ENCODE measurements around the gene INHBE. TPM values are rescaled to one million over a fixed set of nuclear protein-coding genes. Genes with fewer than 3 reads are reported as not detected.
A peak's percentile ranks its signal among the peaks of the same experiment; 100 is the strongest.
"Not testable (repeated sequence)": the region's sequence is repeated elsewhere in the genome, so short reads cannot be mapped to it uniquely, and the experiment has no call there.

Gene INHBE, protein sequence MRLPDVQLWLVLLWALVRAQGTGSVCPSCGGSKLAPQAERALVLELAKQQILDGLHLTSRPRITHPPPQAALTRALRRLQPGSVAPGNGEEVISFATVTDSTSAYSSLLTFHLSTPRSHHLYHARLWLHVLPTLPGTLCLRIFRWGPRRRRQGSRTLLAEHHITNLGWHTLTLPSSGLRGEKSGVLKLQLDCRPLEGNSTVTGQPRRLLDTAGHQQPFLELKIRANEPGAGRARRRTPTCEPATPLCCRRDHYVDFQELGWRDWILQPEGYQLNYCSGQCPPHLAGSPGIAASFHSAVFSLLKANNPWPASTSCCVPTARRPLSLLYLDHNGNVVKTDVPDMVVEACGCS
- total RNA-seq, result 10 to 100 TPM in 2 of 8 experiments, 1 to 10 TPM in 3, under 1 TPM in 3; 0.41 to 19.9 (median 2.6) TPM

DNA sequence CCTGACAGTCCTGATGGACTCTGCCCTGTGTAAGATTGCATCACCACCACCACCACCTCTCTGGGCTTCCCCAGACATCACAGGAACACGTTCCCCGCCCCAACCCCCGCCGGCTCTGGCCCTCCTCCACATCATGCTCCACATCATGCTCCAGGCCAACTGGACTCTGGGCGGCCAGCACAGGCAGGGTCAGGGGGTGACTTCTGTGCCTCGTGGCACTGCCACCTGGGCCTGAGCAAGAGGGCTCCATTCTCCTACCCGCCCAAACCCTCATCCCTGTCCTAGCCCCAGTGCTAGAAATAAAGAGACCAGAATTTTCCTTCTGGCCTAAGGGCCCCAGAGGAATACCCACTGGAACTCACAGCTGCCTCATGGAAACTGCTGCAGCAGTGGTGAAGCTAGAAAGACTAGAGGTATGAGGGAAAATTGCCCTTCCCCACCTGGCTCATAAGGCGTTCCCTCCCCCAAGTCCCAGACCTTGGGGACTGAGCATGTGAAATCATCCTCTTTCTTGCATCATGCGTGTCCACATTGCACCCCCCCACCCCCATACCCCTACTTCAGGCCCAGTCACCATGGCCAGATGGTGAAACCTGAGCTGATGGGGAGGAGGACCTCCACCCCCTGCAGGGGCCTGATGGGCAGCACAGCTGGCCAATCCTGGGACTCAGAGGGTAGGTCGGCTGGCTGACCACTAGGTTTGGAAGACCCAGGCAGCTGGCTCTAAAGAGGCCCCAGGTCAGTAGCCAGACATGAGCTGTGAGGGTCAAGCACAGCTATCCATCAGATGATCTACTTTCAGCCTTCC lies at the start of gene INHBE:
Gene INHBE, plus strand, starts transcription at position 742 of the 808 bp plus-strand sequence. CDS start 230 bp downstream, outside the sequence.
- peaks cover 48 to 58% of the 10 kb centered on the region in 2 donors for H3K4me1 ChIP-seq (replicated peaks in 1 of 2)
- H3K27ac ChIP-seq, result peak within 1 kb of the TSS; percentile 92 to 97
- peak within 1 kb of the TSS in 3 of 5 donors; percentile 5 to 56 (median 51) for H3K4me3 ChIP-seq
- peak in 6 of 8 experiments; percentile 3 to 78 (median 66) for ATAC-seq (replicated peaks in 6 of 8)
- in situ Hi-C loops (cut with MboI; ENCODE audit: low pct_unique_long_range_greater_than_20kb in 2 of 9, low sequenced_read_pairs in 9 of 9, unreplicated experiment in 9 of 9), result loop anchor here in 2 of 9 experiments (10.0 to 25.0 kb wide), 2 partner anchors 140 to 217 kb away; partner anchors contain the start of gene SHMT2 (in 1 of the 2)
- WGBS, 10 experiments, result 40 to 80% (median 70%) methylated on average over 1 to 2 of the region's 10 CpGs; no CpG with 5 or more reads in 4 of the 10 experiments

DNA sequence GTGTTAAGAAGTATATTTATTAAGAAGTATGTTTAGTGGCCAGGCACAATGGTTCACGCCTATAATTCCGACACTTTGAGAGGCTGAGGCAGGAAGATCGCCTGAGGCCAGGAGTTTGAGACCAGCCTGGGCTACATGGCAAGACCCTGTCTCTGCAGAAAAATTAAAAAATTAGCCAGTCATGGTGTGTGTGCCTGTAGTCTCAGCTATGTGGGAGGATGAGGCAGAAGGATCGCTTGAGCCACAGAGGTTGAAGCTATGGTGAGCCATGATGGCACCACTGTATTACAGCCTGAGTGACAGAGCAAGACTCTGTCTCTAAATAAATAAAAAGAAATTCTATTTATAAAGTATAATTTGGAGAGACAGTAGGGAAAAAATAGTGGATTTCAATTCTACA lies 44.6 kb upstream of the INHBE start:
- 83 to 100% (median 98%) methylated on average over 1 to 4 of the region's 4 CpGs; no CpG with 5 or more reads in 2 of the 10 experiments for WGBS, 10 experiments
- ATAC-seq (replicated peaks in 6 of 8), result no peak
- H3K4me3 ChIP-seq, result no peak overlapping the region
- no peak overlapping the region for H3K27ac ChIP-seq
- in situ Hi-C loops (cut with MboI; ENCODE audit: low pct_unique_long_range_greater_than_20kb in 2 of 9, low sequenced_read_pairs in 9 of 9, unreplicated experiment in 9 of 9), result no loop called here
- peaks cover 0 to 6% of the 10 kb centered on the region in 2 donors for H3K4me1 ChIP-seq (replicated peaks in 1 of 2)

DNA sequence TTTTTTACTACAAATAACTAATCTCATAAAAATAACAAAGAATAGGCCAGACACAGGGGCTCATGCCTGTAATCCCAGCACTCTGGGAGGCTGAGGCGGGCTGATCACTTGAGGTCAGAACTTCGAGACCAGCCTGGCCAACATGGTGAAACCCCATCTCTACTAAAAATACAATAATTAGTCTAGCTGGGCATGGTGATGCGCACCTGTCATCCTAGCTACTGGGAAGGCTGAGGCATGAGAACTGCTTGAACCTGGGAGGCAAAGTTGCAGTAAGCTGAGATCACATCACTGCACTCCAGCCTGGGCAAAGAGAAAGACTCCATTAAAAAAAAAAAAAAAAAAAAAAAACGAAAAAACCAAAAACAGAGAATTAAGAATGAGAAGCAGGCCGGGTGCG lies 40.9 kb upstream of the INHBE start:
- in situ Hi-C loops (cut with MboI; ENCODE audit: low pct_unique_long_range_greater_than_20kb in 2 of 9, low sequenced_read_pairs in 9 of 9, unreplicated experiment in 9 of 9); H3K4me1 ChIP-seq (replicated peaks in 1 of 2); H3K4me3 ChIP-seq; H3K27ac ChIP-seq; ATAC-seq (replicated peaks in 6 of 8): not testable (repeated sequence)
- 71 to 100% (median 88%) methylated on average over 1 to 6 of the region's 6 CpGs; no CpG with 5 or more reads in 2 of the 10 experiments for WGBS, 10 experiments

DNA sequence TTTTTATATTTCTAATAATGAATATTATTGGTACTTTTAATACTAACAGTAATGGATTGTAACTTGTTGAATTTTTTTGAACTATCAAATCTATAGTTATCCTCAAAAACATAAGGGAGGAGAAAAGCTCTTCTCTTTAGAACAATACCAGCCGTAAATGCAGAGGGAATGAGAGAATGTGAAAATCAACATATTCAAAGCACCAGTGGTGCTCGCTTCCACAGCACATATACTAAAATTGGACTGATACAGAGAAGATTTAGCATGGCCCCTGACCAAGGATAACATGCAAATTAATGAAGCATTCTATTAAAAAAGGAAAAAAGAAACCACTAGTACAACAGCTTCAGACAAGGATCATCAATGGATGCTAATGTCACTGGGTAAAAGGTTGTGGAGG lies 40.0 kb upstream of the INHBE start:
- peak in 3 of 8 experiments; percentile 26 to 54 (median 27) for ATAC-seq (replicated peaks in 6 of 8)
- in situ Hi-C loops (cut with MboI; ENCODE audit: low pct_unique_long_range_greater_than_20kb in 2 of 9, low sequenced_read_pairs in 9 of 9, unreplicated experiment in 9 of 9), result no loop called here
- H3K27ac ChIP-seq, result no peak overlapping the region
- WGBS, 10 experiments, result 6 to 100% (median 53%) methylated on average over 1 to 2 of the region's 2 CpGs; no CpG with 5 or more reads in 3 of the 10 experiments
- H3K4me3 ChIP-seq, result no peak overlapping the region
- H3K4me1 ChIP-seq (replicated peaks in 1 of 2), result peaks cover 0 to 9% of the 10 kb centered on the region in 2 donors

DNA sequence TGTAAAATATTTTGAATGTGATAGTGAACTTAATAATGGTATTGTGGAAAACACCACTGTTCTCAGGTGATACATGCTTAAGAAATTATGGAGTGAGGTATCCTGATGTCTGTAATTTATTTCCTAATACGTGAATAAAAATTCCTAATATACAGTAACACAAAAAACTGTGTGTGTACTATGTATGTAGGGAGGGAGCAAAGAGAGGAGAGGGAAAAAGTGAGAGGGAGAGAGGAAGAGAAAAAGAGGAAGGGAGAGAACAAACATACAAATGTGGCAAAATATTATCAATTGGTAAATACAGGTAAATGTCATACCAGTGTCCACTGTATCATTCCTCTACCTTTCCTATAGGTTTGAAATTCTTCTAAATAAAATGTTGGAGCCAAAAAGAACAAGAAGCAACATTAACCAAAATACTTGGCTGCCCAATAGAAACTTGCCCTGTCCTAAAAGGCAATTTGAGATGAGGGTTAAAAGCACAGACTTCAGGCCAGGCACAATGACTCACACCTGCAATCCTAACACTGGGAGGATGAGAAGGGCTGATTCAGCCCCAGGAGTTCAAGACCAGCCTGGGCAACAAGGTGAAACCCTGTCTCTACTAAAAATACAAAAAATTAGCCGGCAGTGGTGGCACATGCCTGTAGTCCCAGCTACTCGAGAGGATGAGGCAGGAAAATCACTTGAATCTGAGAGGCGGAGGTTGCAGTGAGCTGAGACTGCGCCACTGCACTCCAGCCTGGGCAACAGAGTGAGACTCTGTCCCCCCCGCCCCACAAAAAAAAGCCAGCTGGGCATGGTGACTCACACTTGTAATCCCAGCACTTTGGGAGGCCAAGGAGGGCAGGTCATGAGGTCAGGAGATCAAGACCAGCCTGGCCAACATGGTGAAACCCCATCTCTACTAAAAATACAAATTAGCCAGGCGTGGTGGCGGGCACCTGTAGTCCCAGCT lies 38.8 kb upstream of the INHBE start:
- ATAC-seq (replicated peaks in 6 of 8), result no peak
- in situ Hi-C loops (cut with MboI; ENCODE audit: low pct_unique_long_range_greater_than_20kb in 2 of 9, low sequenced_read_pairs in 9 of 9, unreplicated experiment in 9 of 9), result no loop called here
- no peak overlapping the region for H3K4me3 ChIP-seq
- H3K27ac ChIP-seq, result no peak overlapping the region
- peaks cover 0 to 9% of the 10 kb centered on the region in 2 donors for H3K4me1 ChIP-seq (replicated peaks in 1 of 2)
- 76 to 100% (median 100%) methylated on average over 1 to 7 of the region's 8 CpGs for WGBS, 10 experiments

DNA sequence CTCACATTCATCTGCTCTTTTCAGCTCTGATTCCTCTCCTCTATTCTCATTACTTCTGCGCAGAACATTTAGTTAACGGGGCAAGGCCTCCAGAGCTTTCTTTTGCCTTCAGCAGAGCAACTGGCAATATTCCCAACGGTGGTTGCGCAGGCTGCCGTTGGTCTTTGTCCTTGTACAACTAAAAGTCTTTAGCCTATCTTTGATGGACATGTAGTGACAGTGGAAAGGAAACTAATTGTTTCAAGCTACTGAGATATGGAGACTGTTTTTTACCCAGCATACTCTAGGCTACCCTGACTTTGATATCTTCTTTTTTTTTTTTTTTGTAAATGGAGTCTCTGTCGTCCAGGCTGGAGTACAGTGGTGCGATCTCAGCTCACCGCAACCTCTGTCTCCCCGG lies 36.9 kb upstream of the INHBE start:
- no peak overlapping the region for H3K27ac ChIP-seq
- H3K4me3 ChIP-seq, result no peak overlapping the region
- in situ Hi-C loops (cut with MboI; ENCODE audit: low pct_unique_long_range_greater_than_20kb in 2 of 9, low sequenced_read_pairs in 9 of 9, unreplicated experiment in 9 of 9), result no loop called here
- H3K4me1 ChIP-seq (replicated peaks in 1 of 2), result peaks cover 0 to 9% of the 10 kb centered on the region in 2 donors
- 89 to 100% (median 100%) methylated on average over 2 to 9 of the region's 9 CpGs for WGBS, 10 experiments
- no peak for ATAC-seq (replicated peaks in 6 of 8)

DNA sequence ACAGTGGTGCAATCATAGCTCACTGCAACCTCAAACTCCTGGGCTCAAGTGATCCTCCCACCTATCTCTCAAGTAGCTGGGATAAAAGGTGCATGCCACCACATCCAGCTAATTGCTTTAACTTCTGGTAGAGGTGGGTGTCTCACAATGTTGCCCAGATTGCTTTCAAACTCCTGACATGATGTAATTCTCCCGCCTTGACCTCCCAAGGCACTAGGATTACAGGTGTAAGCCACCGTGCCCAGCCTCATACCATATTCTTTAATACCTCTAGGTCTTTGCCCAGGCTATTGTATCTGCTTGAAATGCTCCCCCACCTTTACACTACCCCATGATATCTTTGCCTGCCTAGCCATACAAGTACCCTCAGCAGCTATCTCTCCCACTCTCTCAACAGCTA lies 35.6 kb upstream of the INHBE start:
- in situ Hi-C loops (cut with MboI; ENCODE audit: low pct_unique_long_range_greater_than_20kb in 2 of 9, low sequenced_read_pairs in 9 of 9, unreplicated experiment in 9 of 9), result no loop called here
- ATAC-seq (replicated peaks in 6 of 8), result no peak
- Histone ChIP-seq H3K27ac (no peak overlapping the region), H3K4me1 (replicated peaks in 1 of 2) (peaks cover 0 to 9% of the 10 kb centered on the region in 2 donors), H3K4me3 (no peak overlapping the region)
- WGBS, 10 experiments, result 86 to 100% (median 100%) methylated on average over 1 to 2 of the region's 2 CpGs; no CpG with 5 or more reads in 6 of the 10 experiments

DNA sequence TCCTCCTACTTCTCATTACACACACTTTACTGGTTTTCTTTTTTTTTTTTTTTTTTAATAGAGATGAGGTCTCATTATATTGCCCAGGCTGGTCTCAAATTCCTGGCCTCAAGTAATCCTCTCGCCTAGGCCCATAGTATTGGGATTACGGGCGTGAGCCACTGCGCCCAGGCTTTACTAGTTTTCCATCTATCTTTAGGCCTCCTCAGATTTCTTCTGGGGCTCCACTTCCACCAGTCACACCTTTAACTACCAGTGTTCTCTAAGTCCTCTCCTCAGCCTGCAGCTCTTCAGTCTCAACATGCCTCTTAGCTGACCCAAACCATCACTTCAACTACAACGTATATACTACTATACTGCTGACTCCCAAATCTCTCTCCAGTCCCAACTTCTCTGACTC lies 34.6 kb upstream of the INHBE start:
- no peak overlapping the region for H3K27ac ChIP-seq
- H3K4me3 ChIP-seq, result no peak overlapping the region
- WGBS, 10 experiments, result 81 to 100% (median 100%) methylated on average over 1 to 5 of the region's 5 CpGs; no CpG with 5 or more reads in 1 of the 10 experiments
- in situ Hi-C loops (cut with MboI; ENCODE audit: low pct_unique_long_range_greater_than_20kb in 2 of 9, low sequenced_read_pairs in 9 of 9, unreplicated experiment in 9 of 9), result no loop called here
- no peak for ATAC-seq (replicated peaks in 6 of 8)
- peaks cover 0 to 3% of the 10 kb centered on the region in 2 donors for H3K4me1 ChIP-seq (replicated peaks in 1 of 2)

DNA sequence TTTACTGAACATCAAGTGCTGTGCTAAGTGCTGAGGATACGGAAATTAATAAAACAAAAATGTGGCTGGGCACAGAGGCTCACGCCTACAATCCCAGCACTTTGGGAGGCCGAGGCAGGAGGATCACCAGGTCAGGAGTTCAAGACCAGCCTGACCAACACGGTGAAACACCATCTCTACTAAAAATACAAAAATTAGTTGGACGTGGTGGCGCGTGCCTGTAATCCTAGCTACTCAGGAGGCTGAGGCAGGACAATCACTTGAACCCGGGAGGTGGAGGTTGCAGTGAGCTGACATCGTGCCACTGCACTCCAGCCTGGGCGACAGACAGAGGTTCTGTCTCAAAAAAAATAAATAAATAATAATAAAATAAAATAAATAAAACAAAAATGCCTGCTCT lies 28.2 kb upstream of the INHBE start:
- in situ Hi-C loops (cut with MboI; ENCODE audit: low pct_unique_long_range_greater_than_20kb in 2 of 9, low sequenced_read_pairs in 9 of 9, unreplicated experiment in 9 of 9), result loop anchor here in 1 of 9 experiments (25.0 kb wide), 1 partner anchor 115 kb away; no protein-coding TSS in a partner anchor
- not testable (repeated sequence) for H3K27ac ChIP-seq; H3K4me1 ChIP-seq (replicated peaks in 1 of 2); ATAC-seq (replicated peaks in 6 of 8); H3K4me3 ChIP-seq
- 93 to 100% (median 98%) methylated on average over 3 to 9 of the region's 10 CpGs for WGBS, 10 experiments

DNA sequence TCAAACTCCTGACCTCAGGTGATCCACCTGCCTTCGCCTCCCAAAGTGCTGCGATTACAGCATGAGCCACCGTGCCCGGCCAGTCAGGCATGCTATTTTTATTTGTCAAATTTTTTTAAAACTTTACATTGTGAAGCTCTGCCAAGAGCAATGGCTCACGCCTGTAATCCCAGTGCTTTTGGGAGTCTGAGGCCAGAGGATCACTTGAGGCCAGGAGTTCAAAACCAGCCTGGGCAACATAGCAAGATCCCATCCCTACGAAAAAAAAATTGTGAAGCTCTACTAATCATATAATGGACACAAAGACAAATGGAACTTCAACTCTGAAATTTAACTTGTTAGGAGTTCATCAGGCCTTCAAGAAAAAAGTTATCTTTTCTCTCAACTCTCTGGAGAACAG lies 26.1 kb upstream of the INHBE start:
- peaks cover 2 to 6% of the 10 kb centered on the region in 2 donors for H3K4me1 ChIP-seq (replicated peaks in 1 of 2)
- H3K4me3 ChIP-seq, result no peak overlapping the region
- 60 to 100% (median 89%) methylated on average over 1 to 6 of the region's 6 CpGs; no CpG with 5 or more reads in 1 of the 10 experiments for WGBS, 10 experiments
- ATAC-seq (replicated peaks in 6 of 8), result no peak
- in situ Hi-C loops (cut with MboI; ENCODE audit: low pct_unique_long_range_greater_than_20kb in 2 of 9, low sequenced_read_pairs in 9 of 9, unreplicated experiment in 9 of 9), result loop anchor here in 1 of 9 experiments (25.0 kb wide), 1 partner anchor 117 kb away; no protein-coding TSS in a partner anchor
- H3K27ac ChIP-seq, result no peak overlapping the region

DNA sequence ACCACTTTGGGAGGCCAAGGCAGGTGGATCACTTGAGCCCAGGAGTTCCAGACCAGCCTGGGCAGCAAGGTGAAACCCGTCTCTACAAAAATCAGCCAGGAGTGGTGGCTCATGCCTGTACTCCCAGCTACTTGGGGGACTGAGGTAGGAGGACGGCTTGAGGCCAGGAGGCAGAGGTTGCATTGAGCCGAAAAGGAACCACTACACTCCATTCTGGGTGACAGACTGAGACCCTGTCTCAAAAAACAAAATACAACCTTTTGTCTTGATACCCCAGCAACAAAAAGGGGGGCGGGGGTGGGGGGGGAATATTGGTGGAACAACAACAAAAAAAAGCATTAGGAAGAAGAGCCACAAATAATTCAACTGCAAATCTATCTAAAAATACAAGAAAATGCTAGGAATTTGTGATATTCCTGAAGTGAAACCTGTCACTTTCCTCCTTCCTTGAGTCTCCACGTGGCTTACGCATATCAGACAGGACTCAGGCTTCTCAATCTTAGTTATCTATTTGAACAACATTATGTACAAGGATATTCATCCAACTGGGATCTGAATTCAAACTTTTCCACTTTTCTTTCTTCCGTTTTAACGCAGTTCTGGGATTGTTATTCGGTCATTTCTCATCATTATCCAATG lies 25.5 kb upstream of the INHBE start:
- 4 to 22% (median 8%) methylated on average over 3 to 7 of the region's 9 CpGs; no CpG with 5 or more reads in 2 of the 10 experiments for WGBS, 10 experiments

More for the DNA sequence above, 25.5 kb upstream of the INHBE start:
- Histone ChIP-seq H3K4me3 (peak overlapping the region; percentile 66 to 90 (median 83)), H3K27ac (no peak overlapping the region), H3K4me1 (replicated peaks in 1 of 2) (peaks cover 2 to 6% of the 10 kb centered on the region in 2 donors)
- no peak for ATAC-seq (replicated peaks in 6 of 8)
- in situ Hi-C loops (cut with MboI; ENCODE audit: low pct_unique_long_range_greater_than_20kb in 2 of 9, low sequenced_read_pairs in 9 of 9, unreplicated experiment in 9 of 9), result loop anchor here in 1 of 9 experiments (25.0 kb wide), 1 partner anchor 117 kb away; no protein-coding TSS in a partner anchor
